Measurements from ENCODE around the gene ARFGAP3. TPM values are rescaled to one million over a fixed set of nuclear protein-coding genes. Genes with fewer than 3 reads are reported as not detected.

Gene ARFGAP3
- total and polyA plus RNA-seq, 2 experiments from 2014 or later = 14.8 to 19.1 TPM

DNA sequence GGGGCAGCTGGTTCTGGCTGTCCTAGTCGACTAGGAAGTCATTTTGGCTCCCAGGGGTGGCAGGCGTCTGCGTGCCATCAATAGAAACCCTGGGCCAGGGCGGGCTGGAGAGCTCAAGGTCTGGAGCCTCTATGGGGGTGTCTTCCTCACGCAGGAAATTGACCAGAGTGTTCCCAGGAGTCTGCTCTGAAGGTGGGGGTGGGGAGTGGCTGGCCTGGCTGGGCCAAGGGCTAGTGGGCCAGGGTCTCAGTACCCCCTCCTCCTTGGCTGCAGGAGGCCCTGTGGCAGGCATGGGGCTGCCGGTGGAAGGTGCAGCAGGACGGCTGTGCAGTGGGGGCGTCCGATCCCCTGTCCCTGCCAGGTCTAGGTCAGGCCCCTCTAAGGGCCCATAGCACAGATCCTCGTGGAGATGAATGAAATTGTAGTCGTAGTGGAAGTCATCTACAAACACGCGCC, 64.6 kb downstream of the ARFGAP3 start (continued):
- TF ChIP-seq, protein P1, sequence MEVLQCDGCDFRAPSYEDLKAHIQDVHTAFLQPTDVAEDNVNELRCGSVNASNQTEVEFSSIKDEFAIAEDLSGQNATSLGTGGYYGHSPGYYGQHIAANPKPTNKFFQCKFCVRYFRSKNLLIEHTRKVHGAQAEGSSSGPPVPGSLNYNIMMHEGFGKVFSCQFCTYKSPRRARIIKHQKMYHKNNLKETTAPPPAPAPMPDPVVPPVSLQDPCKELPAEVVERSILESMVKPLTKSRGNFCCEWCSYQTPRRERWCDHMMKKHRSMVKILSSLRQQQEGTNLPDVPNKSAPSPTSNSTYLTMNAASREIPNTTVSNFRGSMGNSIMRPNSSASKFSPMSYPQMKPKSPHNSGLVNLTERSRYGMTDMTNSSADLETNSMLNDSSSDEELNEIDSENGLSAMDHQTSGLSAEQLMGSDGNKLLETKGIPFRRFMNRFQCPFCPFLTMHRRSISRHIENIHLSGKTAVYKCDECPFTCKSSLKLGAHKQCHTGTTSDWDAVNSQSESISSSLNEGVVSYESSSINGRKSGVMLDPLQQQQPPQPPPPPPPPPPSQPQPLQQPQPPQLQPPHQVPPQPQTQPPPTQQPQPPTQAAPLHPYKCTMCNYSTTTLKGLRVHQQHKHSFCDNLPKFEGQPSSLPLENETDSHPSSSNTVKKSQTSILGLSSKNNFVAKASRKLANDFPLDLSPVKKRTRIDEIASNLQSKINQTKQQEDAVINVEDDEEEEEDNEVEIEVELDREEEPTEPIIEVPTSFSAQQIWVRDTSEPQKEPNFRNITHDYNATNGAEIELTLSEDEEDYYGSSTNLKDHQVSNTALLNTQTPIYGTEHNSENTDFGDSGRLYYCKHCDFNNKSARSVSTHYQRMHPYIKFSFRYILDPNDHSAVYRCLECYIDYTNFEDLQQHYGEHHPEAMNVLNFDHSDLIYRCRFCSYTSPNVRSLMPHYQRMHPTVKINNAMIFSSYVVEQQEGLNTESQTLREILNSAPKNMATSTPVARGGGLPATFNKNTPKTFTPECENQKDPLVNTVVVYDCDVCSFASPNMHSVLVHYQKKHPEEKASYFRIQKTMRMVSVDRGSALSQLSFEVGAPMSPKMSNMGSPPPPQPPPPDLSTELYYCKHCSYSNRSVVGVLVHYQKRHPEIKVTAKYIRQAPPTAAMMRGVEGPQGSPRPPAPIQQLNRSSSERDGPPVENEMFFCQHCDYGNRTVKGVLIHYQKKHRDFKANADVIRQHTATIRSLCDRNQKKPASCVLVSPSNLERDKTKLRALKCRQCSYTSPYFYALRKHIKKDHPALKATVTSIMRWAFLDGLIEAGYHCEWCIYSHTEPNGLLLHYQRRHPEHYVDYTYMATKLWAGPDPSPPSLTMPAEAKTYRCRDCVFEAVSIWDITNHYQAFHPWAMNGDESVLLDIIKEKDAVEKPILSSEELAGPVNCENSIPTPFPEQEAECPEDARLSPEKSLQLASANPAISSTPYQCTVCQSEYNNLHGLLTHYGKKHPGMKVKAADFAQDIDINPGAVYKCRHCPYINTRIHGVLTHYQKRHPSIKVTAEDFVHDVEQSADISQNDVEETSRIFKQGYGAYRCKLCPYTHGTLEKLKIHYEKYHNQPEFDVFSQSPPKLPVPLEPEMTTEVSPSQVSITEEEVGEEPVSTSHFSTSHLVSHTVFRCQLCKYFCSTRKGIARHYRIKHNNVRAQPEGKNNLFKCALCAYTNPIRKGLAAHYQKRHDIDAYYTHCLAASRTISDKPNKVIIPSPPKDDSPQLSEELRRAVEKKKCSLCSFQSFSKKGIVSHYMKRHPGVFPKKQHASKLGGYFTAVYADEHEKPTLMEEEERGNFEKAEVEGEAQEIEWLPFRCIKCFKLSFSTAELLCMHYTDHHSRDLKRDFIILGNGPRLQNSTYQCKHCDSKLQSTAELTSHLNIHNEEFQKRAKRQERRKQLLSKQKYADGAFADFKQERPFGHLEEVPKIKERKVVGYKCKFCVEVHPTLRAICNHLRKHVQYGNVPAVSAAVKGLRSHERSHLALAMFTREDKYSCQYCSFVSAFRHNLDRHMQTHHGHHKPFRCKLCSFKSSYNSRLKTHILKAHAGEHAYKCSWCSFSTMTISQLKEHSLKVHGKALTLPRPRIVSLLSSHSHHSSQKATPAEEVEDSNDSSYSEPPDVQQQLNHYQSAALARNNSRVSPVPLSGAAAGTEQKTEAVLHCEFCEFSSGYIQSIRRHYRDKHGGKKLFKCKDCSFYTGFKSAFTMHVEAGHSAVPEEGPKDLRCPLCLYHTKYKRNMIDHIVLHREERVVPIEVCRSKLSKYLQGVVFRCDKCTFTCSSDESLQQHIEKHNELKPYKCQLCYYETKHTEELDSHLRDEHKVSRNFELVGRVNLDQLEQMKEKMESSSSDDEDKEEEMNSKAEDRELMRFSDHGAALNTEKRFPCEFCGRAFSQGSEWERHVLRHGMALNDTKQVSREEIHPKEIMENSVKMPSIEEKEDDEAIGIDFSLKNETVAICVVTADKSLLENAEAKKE (CRISPR knock-in tag; IDR thresholded peaks at IDR 0.05) = no peak
- TF ChIP-seq POLR2AphosphoS5 (IDR thresholded peaks at IDR 0.05; ENCODE audit: low read depth) = no peak
- no peak for TF ChIP-seq CREB1 (CRISPR knock-in tag; IDR thresholded peaks at IDR 0.05; ENCODE audit: low read depth)

DNA sequence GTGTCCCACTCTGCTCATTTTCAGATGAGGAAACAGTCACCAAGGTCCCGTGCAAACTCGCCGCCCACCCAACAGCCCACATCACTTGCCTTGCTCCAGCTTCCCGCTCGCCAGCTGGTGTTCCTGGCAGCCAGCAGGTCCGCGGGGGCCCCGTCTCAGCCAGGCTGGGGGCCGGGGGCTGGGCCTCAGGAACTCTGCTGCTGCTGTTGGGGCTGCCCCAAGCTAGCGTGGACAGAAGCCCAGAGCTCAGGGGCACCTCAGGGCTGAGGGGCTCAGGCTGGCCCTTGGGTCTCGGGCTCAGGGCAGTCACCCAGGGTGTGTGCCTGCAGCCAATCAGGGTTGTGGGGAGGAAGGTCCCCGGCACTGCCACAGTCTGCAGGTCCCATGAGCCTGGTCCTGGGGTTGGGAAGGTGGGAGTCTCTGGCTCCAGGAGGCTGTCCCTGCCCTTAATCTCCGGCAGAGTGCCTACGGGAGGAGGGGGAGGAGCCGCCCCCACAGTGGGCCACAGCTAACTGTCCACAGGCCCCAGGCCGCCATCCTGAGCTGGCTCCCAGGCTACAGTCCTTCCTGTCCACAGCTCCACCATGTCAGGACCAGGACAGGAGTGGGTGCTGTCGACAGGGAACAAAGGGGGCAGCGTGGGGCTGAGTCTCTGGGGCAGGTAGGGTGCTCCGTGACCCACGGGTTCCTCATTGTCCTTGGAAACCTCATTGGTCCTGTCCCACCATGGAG, 65.2 kb downstream of the ARFGAP3 start:
- DNase-seq (ENCODE audit: low spot score) (no peak), ATAC-seq (peak; percentile 12; the same call in 2 of the 3 replicates)
- Histone ChIP-seq H4K20me1 (replicated peaks; ENCODE audit: insufficient read depth) (no peaks in the 10 kb centered on the region), H3K9me2 (ENCODE audit: insufficient read depth) (no peaks in the 10 kb centered on the region), H3K79me2 (replicated peaks; ENCODE audit: insufficient read depth) (no peaks in the 10 kb centered on the region), H2AFZ (no peak overlapping the region), H3K4me3 (no peak overlapping the region), H3K4me1 (ENCODE audit: insufficient read depth) (no peaks in the 10 kb centered on the region), H3K4me2 (no peak overlapping the region), H3K27me3 (ENCODE audit: insufficient read depth) (no peaks in the 10 kb centered on the region), H3K27ac (ENCODE audit: low read depth) (no peak overlapping the region), H3F3A (replicated peaks; ENCODE audit: low read depth) (no peaks in the 10 kb centered on the region), H3K36me3 (ENCODE audit: insufficient read depth) (no peaks in the 10 kb centered on the region)
- peaks cover 3% of the 10 kb centered on the region; the same call in 1 of the 3 replicates for H3K4me1 Mint-ChIP-seq
- H3K4me3 Mint-ChIP-seq = no peak overlapping the region
- no peaks in the 10 kb centered on the region; the same call in 2 of the 3 replicates for H3K9me3 Mint-ChIP-seq
- no peak overlapping the region for H3K27ac Mint-ChIP-seq
- H3K36me3 Mint-ChIP-seq (ENCODE audit: low read depth) = no peaks in the 10 kb centered on the region; the same call in 2 of the 3 replicates
- peaks cover 5% of the 10 kb centered on the region for H3K27me3 Mint-ChIP-seq (ENCODE audit: insufficient read depth, low read depth, poor library complexity)
- TF ChIP-seq NANOG (IDR thresholded peaks at IDR 0.05; ENCODE audit: borderline replicate concordance) (no peak), EZH2 (IDR thresholded peaks at IDR 0.05; ENCODE audit: low read depth, unreplicated experiment) (no peak), STAT1 (IDR thresholded peaks at IDR 0.05; ENCODE audit: unreplicated experiment) (no peak), CREB1 (CRISPR knock-in tag; IDR thresholded peaks at IDR 0.05; ENCODE audit: low read depth) (no peak), EZH2phosphoT487 (IDR thresholded peaks at IDR 0.05; ENCODE audit: unreplicated experiment) (no peak), JUNB (IDR thresholded peaks at IDR 0.05; ENCODE audit: unreplicated experiment) (no peak), ZNF114 (CRISPR knock-in tag; IDR thresholded peaks at IDR 0.05) (no peak)
- TF ChIP-seq, protein P2, sequence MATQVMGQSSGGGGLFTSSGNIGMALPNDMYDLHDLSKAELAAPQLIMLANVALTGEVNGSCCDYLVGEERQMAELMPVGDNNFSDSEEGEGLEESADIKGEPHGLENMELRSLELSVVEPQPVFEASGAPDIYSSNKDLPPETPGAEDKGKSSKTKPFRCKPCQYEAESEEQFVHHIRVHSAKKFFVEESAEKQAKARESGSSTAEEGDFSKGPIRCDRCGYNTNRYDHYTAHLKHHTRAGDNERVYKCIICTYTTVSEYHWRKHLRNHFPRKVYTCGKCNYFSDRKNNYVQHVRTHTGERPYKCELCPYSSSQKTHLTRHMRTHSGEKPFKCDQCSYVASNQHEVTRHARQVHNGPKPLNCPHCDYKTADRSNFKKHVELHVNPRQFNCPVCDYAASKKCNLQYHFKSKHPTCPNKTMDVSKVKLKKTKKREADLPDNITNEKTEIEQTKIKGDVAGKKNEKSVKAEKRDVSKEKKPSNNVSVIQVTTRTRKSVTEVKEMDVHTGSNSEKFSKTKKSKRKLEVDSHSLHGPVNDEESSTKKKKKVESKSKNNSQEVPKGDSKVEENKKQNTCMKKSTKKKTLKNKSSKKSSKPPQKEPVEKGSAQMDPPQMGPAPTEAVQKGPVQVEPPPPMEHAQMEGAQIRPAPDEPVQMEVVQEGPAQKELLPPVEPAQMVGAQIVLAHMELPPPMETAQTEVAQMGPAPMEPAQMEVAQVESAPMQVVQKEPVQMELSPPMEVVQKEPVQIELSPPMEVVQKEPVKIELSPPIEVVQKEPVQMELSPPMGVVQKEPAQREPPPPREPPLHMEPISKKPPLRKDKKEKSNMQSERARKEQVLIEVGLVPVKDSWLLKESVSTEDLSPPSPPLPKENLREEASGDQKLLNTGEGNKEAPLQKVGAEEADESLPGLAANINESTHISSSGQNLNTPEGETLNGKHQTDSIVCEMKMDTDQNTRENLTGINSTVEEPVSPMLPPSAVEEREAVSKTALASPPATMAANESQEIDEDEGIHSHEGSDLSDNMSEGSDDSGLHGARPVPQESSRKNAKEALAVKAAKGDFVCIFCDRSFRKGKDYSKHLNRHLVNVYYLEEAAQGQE (IDR thresholded peaks at IDR 0.05; ENCODE audit: unreplicated experiment) = no peak
- TF ChIP-seq, protein P3, sequence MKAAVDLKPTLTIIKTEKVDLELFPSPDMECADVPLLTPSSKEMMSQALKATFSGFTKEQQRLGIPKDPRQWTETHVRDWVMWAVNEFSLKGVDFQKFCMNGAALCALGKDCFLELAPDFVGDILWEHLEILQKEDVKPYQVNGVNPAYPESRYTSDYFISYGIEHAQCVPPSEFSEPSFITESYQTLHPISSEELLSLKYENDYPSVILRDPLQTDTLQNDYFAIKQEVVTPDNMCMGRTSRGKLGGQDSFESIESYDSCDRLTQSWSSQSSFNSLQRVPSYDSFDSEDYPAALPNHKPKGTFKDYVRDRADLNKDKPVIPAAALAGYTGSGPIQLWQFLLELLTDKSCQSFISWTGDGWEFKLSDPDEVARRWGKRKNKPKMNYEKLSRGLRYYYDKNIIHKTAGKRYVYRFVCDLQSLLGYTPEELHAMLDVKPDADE (IDR thresholded peaks at IDR 0.05) = no peak

Measured in GM23338 (cell line).